WI38 (cell line): ENCODE measurements around the gene LCP2.

Source experiments
- H3K4me3 ChIP-seq: 2 replicates; pipeline ENCODE4 v1.5.1; 2011; ENCODE audit warnings: low read depth, mild to moderate bottlenecking, control low read depth, low read length
- TF ChIP-seq, protein P1 (sequence below): IDR thresholded peaks from 2 replicates; pipeline ENCODE4 v1.5.1; 2012; ENCODE audit warnings: low read depth, mild to moderate bottlenecking, control low read depth, low read length

LCP2 gene

DNA sequence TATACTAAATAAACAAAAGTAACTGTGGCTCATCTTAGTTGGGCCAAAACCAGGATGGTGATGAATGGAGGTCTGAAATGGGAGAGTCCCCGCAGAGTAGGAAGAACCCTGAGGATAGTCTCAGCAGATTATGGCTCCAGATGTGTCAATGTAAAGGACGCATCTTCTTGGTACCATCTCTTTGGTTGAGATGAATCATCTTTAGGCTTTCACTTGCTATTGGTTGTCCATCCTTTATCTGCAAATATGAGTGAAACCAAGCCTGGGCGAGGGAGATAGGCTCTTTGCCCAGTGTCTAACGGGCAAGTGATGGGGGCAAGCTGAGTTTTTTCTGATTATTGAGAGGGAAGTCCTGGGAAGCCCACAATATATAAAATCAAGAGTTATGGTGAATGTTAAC is 19.4 kb upstream of the LCP2 start:
- TF ChIP-seq, protein P1, sequence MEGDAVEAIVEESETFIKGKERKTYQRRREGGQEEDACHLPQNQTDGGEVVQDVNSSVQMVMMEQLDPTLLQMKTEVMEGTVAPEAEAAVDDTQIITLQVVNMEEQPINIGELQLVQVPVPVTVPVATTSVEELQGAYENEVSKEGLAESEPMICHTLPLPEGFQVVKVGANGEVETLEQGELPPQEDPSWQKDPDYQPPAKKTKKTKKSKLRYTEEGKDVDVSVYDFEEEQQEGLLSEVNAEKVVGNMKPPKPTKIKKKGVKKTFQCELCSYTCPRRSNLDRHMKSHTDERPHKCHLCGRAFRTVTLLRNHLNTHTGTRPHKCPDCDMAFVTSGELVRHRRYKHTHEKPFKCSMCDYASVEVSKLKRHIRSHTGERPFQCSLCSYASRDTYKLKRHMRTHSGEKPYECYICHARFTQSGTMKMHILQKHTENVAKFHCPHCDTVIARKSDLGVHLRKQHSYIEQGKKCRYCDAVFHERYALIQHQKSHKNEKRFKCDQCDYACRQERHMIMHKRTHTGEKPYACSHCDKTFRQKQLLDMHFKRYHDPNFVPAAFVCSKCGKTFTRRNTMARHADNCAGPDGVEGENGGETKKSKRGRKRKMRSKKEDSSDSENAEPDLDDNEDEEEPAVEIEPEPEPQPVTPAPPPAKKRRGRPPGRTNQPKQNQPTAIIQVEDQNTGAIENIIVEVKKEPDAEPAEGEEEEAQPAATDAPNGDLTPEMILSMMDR = no peak
- no peak overlapping the region for H3K4me3 ChIP-seq

DNA sequence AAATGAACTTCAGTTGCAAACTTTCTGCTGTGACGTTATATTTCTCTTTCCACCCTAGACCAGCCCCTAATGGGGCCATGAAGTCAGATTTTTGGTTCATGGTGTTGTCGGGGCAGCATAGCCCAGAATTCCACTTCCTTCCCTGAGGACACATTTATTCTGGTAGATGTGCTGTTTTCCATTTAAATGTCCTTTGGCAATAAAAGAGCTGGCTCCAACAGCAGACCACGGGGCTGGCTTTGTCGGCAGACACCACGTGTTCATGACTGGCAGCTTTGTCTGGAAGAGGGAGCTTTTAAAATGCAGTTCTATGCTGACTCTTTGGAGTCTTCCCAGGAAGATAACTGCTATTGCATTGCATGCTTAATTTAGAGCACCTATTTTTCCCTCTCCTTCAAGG is 17.6 kb upstream of the LCP2 start:
- TF ChIP-seq, protein P1 = no peak
- H3K4me3 ChIP-seq = no peak overlapping the region

DNA sequence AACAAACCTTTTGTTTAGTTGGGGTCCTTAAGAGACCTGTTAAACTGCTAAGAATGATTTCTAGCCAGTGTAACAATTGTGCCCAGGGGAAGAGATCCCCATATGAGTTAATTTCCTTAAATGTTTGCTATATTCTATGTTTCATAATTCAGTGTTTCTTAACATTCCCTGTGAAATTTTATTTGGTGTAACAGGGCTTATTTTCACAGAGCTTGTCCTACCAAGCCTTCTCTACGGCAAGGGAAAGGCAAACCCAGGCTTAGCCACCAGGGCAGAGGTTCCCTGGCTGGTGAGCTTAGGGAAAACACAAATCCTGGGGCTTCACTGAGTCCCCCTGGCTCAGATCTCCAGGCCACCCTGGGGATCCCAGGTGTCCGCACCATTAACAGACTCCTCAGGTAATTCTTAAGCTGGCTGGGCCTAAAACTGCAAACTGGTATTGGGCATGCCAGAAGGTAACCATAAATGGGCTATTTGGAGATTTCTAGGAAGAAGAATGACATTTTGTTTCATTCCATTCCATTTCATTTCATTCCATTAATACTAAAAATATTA is 17.0 kb upstream of the LCP2 start:
- TF ChIP-seq, protein P1 = no peak
- no peak overlapping the region for H3K4me3 ChIP-seq

DNA sequence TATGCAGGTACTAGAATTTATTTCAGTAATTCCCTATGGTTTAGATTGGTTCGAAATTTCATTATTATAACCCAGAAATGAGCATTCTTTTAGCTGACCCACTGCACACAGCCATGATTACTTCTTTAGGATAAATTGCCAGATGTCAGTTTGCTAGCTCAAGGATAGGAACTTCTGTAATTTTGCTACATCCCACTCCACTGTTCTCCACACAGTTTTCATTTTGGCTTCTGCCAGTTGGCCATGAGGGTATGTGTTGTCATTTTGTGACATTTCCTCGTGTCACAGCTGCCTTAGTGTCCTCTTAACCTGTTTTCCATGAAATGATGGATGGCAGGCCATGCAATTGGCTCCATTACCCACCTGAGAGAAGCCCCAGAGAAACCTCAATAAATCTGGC is 16.2 kb upstream of the LCP2 start:
- TF ChIP-seq, protein P1 = no peak
- no peak overlapping the region for H3K4me3 ChIP-seq

DNA sequence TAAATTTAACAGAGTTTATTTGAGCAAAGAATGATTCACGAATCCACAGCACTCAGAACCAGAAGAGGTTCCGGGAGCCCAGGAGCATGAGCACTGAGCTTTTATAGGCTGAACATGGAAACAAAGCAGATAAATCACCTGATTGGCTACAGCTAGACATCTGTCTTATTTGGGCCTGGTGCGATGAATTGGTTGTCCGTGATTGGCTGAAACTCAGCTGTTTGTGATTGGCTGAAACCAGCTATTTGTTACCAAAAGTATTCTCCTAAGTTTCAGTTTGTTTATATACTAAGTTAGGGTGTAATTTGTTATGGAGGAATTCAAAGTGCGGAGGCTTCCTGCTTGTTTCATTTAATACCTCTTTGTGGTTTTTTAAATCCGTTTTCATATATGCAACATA is 15.8 kb upstream of the LCP2 start:
- H3K4me3 ChIP-seq = no peak overlapping the region
- TF ChIP-seq, protein P1 = no peak

DNA sequence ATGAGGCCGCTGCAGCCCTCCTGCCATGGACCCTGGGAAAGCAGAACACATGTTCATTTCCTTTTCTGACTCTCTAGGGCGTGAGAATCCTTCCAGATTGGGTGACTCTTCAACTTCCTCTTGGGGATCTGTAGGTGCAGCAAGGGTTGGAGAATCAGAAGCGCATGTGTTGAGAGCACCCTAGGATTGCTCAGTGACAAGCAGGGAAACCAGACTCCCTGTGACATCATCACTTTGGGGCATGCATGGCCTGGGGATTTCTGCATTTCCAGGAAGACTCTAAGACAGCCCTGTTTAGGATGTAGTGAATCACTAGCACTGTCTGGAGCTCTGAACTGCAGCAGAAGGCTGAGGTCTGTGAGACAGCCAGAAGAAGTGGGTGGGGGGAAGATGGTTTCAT is 15.1 kb upstream of the LCP2 start:
- TF ChIP-seq, protein P1 = no peak
- H3K4me3 ChIP-seq = no peak overlapping the region

DNA sequence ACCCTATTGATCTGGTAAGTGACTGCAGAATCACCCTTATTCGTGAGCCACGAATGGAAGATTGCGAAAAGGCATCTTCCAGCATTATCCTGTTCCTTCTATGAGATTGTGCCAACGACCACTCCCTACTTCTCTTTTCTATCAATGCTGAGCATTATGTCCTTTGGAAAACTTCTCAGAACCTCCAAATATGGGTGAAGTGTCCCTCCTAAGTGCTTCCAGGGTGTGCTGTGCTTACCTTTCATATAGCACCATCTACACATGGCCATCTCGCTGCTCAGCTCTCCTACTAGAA is 14.7 kb upstream of the LCP2 start:
- TF ChIP-seq, protein P1 = no peak
- H3K4me3 ChIP-seq = no peak overlapping the region
